GM21423 (cell line): ENCODE results near the gene STAT5B.
A peak's percentile ranks its signal among the peaks of the same experiment; 100 is the strongest.
"Not testable (repeated sequence)": the region's sequence is repeated elsewhere in the genome, so short reads cannot be mapped to it uniquely, and the experiment has no call there.

Experiments
- ATAC-seq: cut with Tn5 transposase; IDR thresholded peaks from one replicate; pipeline ENCODE4 v1.9.1; 2021; ENCODE audit warnings: mild to moderate bottlenecking, moderate library complexity; ENCODE audit not compliant: unreplicated experiment

Gene STAT5B

GRCh38 chr17:42271006-42271778 is 5.0 kb downstream of the STAT5B start:
- no peak for ATAC-seq

GRCh38 chr17:42270596-42270995 is 5.6 kb downstream of the STAT5B start:
- ATAC-seq: no peak

- no peak for ATAC-seq
Observed at GRCh38 chr17:42270170-42270535, 6.0 kb downstream of the STAT5B start.

- no peak for ATAC-seq
Observed at GRCh38 chr17:42268236-42268635, 8.0 kb downstream of the STAT5B start.

GRCh38 chr17:42266918-42267766 is 9.0 kb downstream of the STAT5B start:
- ATAC-seq: no peak

- ATAC-seq: no peak
Observed at GRCh38 chr17:42266462-42266861, 9.7 kb downstream of the STAT5B start.

- not testable (repeated sequence) for ATAC-seq
Observed at GRCh38 chr17:42264366-42264765, 11.8 kb downstream of the STAT5B start.

- ATAC-seq: no peak
Observed at GRCh38 chr17:42260318-42260717, 15.9 kb downstream of the STAT5B start.

GRCh38 chr17:42255445-42255844 is 20.7 kb downstream of the STAT5B start:
- ATAC-seq: no peak

GRCh38 chr17:42253578-42253977 is 22.6 kb downstream of the STAT5B start:
- ATAC-seq: no peak

- no peak for ATAC-seq
Observed at GRCh38 chr17:42252597-42253550, 23.3 kb downstream of the STAT5B start.

- no peak for ATAC-seq
Observed at GRCh38 chr17:42251115-42251514, 25.1 kb downstream of the STAT5B start.

- ATAC-seq: no peak
Observed at GRCh38 chr17:42249681-42250446, 26.3 kb downstream of the STAT5B start.

GRCh38 chr17:42248351-42249179 is 27.6 kb downstream of the STAT5B start:
- ATAC-seq: peak; percentile 81

GRCh38 chr17:42247734-42248133 is 28.5 kb downstream of the STAT5B start:
- ATAC-seq: no peak

- no peak for ATAC-seq
Observed at GRCh38 chr17:42246515-42246914, 29.7 kb downstream of the STAT5B start.

- not testable (repeated sequence) for ATAC-seq
Observed at GRCh38 chr17:42245183-42245582, 31.0 kb downstream of the STAT5B start.

GRCh38 chr17:42244116-42244515 is 32.1 kb downstream of the STAT5B start:
- not testable (repeated sequence) for ATAC-seq

GRCh38 chr17:42243493-42243982 is 32.7 kb downstream of the STAT5B start:
- ATAC-seq: no peak
